A549 (cell line): ENCODE data around the gene PML.
A peak's percentile ranks its signal among the peaks of the same experiment; 100 is the strongest.

ENCODE experiments used
- CHD2 ChIP-seq: fragments of 150-350 bp; IDR thresholded peaks from 2 replicates; pipeline ENCODE4 v1.6.1; 2014; ENCODE audit warnings: low read length; ENCODE audit not compliant: partially characterized antibody
- EHF ChIP-seq: fragments of 250-450 bp; sonication (Bioruptor Pico); IDR thresholded peaks from 2 replicates; pipeline ENCODE4 v1.5.0; 2020; ENCODE audit warnings: mild to moderate bottlenecking
- EP300 ChIP-seq, 2 experiments: fragments of >200 bp; sonication (Bioruptor Twin); formaldehyde crosslinking; IDR thresholded peaks; 2 replicates in 1 of 2; 3 replicates in 1 of 2; pipeline ENCODE4 v1.6.1; 2016 to 2017
- FOSL2 ChIP-seq, 2 experiments: fragments of 450-650 bp in 1 of 2; fragments of >200 bp in 1 of 2; sonication (Bioruptor Twin) in 1 of 2; formaldehyde crosslinking; IDR thresholded peaks; 2 replicates each; pipeline versions ENCODE4 v1.5.0 to v1.6.1; 2016 to 2020; ENCODE audit warnings: mild to moderate bottlenecking in 1 of 2, moderate library complexity in 1 of 2
- JUNB ChIP-seq: fragments of >200 bp; sonication (Bioruptor Twin); formaldehyde crosslinking; IDR thresholded peaks from 2 replicates; pipeline ENCODE4 v1.6.1; 2016
- NFE2L2 ChIP-seq: fragments of 150-350 bp; conservative IDR thresholded peaks from 2 replicates; pipeline ENCODE4 v1.6.1; 2014; ENCODE audit warnings: low read length
- POLR2A ChIP-seq: IDR thresholded peaks from 2 replicates; pipeline ENCODE4 v1.6.1; 2012; ENCODE audit warnings: mild to moderate bottlenecking, low read length
- RCOR1 ChIP-seq: fragments of 150-350 bp; IDR thresholded peaks from 2 replicates; pipeline ENCODE4 v1.6.1; 2014; ENCODE audit warnings: antibody characterized with exemption, low read length, low read depth
- ZSCAN20 ChIP-seq: fragments of 250-450 bp; sonication (Bioruptor Pico); IDR thresholded peaks from 2 replicates; pipeline ENCODE4 v1.8.0; 2022; ENCODE audit warnings: mild to moderate bottlenecking, moderate library complexity
- TF ChIP-seq, protein P1 (sequence below): fragments of >200 bp; sonication (Bioruptor Twin); formaldehyde crosslinking; IDR thresholded peaks from 3 replicates; pipeline ENCODE4 v1.5.1; 2016
- TF ChIP-seq, protein P2 (sequence below): fragments of 150-350 bp; IDR thresholded peaks from 2 replicates; pipeline ENCODE4 v1.6.1; 2014; ENCODE audit warnings: low read depth, mild to moderate bottlenecking, low read length

DNA sequence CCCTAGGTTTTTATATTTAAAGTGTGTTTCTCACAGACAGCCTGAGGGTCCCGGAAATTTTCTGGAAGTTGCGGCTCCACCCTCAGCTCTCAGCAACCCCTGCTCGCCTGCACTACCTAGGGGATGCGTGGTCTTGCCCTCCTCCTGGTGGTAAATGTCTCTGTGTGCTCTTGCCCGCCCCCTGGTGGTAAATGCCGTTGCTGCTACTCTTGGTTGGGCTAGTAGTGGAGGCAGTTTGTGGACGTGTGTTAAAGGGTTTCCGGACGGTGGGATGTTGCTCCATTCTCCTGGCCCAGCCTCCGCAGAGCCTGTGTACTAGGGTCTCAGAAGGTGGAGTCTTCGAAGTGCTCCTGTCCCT lies 29.8 kb upstream of the PML start:
- TF ChIP-seq, protein P1, sequence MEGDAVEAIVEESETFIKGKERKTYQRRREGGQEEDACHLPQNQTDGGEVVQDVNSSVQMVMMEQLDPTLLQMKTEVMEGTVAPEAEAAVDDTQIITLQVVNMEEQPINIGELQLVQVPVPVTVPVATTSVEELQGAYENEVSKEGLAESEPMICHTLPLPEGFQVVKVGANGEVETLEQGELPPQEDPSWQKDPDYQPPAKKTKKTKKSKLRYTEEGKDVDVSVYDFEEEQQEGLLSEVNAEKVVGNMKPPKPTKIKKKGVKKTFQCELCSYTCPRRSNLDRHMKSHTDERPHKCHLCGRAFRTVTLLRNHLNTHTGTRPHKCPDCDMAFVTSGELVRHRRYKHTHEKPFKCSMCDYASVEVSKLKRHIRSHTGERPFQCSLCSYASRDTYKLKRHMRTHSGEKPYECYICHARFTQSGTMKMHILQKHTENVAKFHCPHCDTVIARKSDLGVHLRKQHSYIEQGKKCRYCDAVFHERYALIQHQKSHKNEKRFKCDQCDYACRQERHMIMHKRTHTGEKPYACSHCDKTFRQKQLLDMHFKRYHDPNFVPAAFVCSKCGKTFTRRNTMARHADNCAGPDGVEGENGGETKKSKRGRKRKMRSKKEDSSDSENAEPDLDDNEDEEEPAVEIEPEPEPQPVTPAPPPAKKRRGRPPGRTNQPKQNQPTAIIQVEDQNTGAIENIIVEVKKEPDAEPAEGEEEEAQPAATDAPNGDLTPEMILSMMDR: peak; percentile 66
- no peak for TF ChIP-seq FOSL2 (IDR thresholded peaks at IDR 0.05)
- no peak for TF ChIP-seq FOSL2 (CRISPR knock-in tag; IDR thresholded peaks at IDR 0.05)
- no peak for TF ChIP-seq POLR2A
- TF ChIP-seq ZSCAN20 (CRISPR knock-in tag): no peak
- no peak for TF ChIP-seq JUNB
- TF ChIP-seq, protein P2, sequence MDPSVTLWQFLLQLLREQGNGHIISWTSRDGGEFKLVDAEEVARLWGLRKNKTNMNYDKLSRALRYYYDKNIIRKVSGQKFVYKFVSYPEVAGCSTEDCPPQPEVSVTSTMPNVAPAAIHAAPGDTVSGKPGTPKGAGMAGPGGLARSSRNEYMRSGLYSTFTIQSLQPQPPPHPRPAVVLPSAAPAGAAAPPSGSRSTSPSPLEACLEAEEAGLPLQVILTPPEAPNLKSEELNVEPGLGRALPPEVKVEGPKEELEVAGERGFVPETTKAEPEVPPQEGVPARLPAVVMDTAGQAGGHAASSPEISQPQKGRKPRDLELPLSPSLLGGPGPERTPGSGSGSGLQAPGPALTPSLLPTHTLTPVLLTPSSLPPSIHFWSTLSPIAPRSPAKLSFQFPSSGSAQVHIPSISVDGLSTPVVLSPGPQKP: no peak
- TF ChIP-seq NFE2L2: no peak
- TF ChIP-seq RCOR1: no peak
- TF ChIP-seq EP300 (IDR thresholded peaks at IDR 0.05): no peak
- no peak for TF ChIP-seq EHF
- TF ChIP-seq CHD2: no peak
